ENCODE measurements around the gene STMND1.

The STMND1 gene

GRCh38 chr6:17157617-17158016 lies 55.8 kb downstream of the STMND1 start:
- in situ Hi-C loops (cut with HindIII; ENCODE audit: low sequenced_read_pairs) = loop anchor here (25.0 kb wide), 2 partner anchors 430 to 655 kb away; no protein-coding TSS in a partner anchor

GRCh38 chr6:17159240-17159639 lies 57.4 kb downstream of the STMND1 start:
- in situ Hi-C loops (cut with HindIII; ENCODE audit: low sequenced_read_pairs) = loop anchor here (25.0 kb wide), 2 partner anchors 428 to 653 kb away; no protein-coding TSS in a partner anchor

GRCh38 chr6:17161076-17161475 lies 59.2 kb downstream of the STMND1 start:
- in situ Hi-C loops (cut with HindIII; ENCODE audit: low sequenced_read_pairs) = loop anchor here (25.0 kb wide), 2 partner anchors 426 to 651 kb away; no protein-coding TSS in a partner anchor

- in situ Hi-C loops (cut with HindIII; ENCODE audit: low sequenced_read_pairs) = loop anchor here (25.0 kb wide), 2 partner anchors 422 to 647 kb away; no protein-coding TSS in a partner anchor
Measured at GRCh38 chr6:17165383-17165782, 63.5 kb downstream of the STMND1 start.

GRCh38 chr6:17167327-17167979 lies 65.6 kb downstream of the STMND1 start:
- in situ Hi-C loops (cut with HindIII; ENCODE audit: low sequenced_read_pairs) = loop anchor here (25.0 kb wide), 2 partner anchors 420 to 645 kb away; no protein-coding TSS in a partner anchor

- in situ Hi-C loops (cut with HindIII; ENCODE audit: low sequenced_read_pairs) = loop anchor here (25.0 kb wide), 2 partner anchors 418 to 643 kb away; no protein-coding TSS in a partner anchor
Measured at GRCh38 chr6:17169291-17169690, 67.4 kb downstream of the STMND1 start.

- in situ Hi-C loops (cut with HindIII; ENCODE audit: low sequenced_read_pairs) = loop anchor here (25.0 kb wide), 2 partner anchors 418 to 643 kb away; no protein-coding TSS in a partner anchor
Measured at GRCh38 chr6:17169711-17170110, 67.9 kb downstream of the STMND1 start.

GRCh38 chr6:17172836-17173470 lies 71.1 kb downstream of the STMND1 start:
- in situ Hi-C loops (cut with HindIII; ENCODE audit: low sequenced_read_pairs) = loop anchor here (25.0 kb wide), 2 partner anchors 414 to 639 kb away; no protein-coding TSS in a partner anchor

GRCh38 chr6:17178326-17178725 lies 76.5 kb downstream of the STMND1 start:
- in situ Hi-C loops (cut with HindIII; ENCODE audit: low sequenced_read_pairs) = no loop called here

GRCh38 chr6:17178754-17179529 lies 77.1 kb downstream of the STMND1 start:
- in situ Hi-C loops (cut with HindIII; ENCODE audit: low sequenced_read_pairs) = no loop called here

- in situ Hi-C loops (cut with HindIII; ENCODE audit: low sequenced_read_pairs) = no loop called here
Measured at GRCh38 chr6:17179530-17180073, 77.8 kb downstream of the STMND1 start.
